Esophagus squamous epithelium (tissue), 5 donors: ENCODE data around the gene PCSK9. TPM values are rescaled to one million over a fixed set of nuclear protein-coding genes. Genes with fewer than 3 reads are reported as not detected.

ENCODE experiments used
- DNase-seq: peaks from one replicate; lab custom pipeline; 2025; lab: John Stamatoyannopoulos, UW
- H3K27ac ChIP-seq, 4 donors: fragments of 200-600 bp; sonication (generic); one replicate each; pipeline ENCODE4 v1.5.1; 2016 to 2019; ENCODE audit warnings: mild to moderate bottlenecking in 1 of 4
- H3K27me3 ChIP-seq, 4 donors: fragments of 200-600 bp; sonication (generic); 1 replicate in 3 of 4; 2 replicates in 1 of 4; pipeline versions ENCODE4 v1.5.1 to v1.6.0; 2017 to 2021; ENCODE audit warnings: antibody characterized with exemption in 1 of 4
- H3K36me3 ChIP-seq, 3 donors: fragments of 200-600 bp; sonication (generic); one replicate each; pipeline ENCODE4 v1.5.1; 2016 to 2019
- H3K4me1 ChIP-seq, 3 donors: fragments of 200-600 bp; sonication (generic); one replicate each; pipeline ENCODE4 v1.5.1; 2017 to 2019
- H3K4me3 ChIP-seq, 4 donors: fragments of 200-600 bp; sonication (generic); 1 replicate in 3 of 4; 2 replicates in 1 of 4; pipeline ENCODE4 v1.5.1; 2016 to 2019; ENCODE audit warnings: mild to moderate bottlenecking in 2 of 4, moderate library complexity in 1 of 4
- H3K9me3 ChIP-seq, 3 donors: fragments of 200-600 bp; sonication (generic); one replicate each; pipeline ENCODE4 v1.5.1; 2016 to 2019
- CTCF ChIP-seq, 6 experiments: fragments of 450-650 bp in 4 of 6; fragments of 200-600 bp in 2 of 6; sonication (generic) in 2 of 6; IDR thresholded peaks; one replicate each; pipeline ENCODE4 v1.5.1; 2016 to 2019; ENCODE audit warnings: antibody characterized with exemption in 6 of 6, mild to moderate bottlenecking in 4 of 6, moderate library complexity in 4 of 6
- POLR2A ChIP-seq, 4 donors: fragments of 450-650 bp; IDR thresholded peaks; one replicate each; pipeline ENCODE4 v1.6.1; 2017; ENCODE audit warnings: antibody characterized with exemption in 4 of 4, mild to moderate bottlenecking in 4 of 4, moderate library complexity in 3 of 4
- WGBS, 2 donors: methylation state at CpG; one replicate each; pipeline ENCODE4 v1.1.5; 2018; 5-methylcytosine and 5-hydroxymethylcytosine counted together
- intact Hi-C: fragments of 100-400 bp; cut with DNase I; formaldehyde crosslinking; loops from one replicate; pipeline ENCODE4 v1.15.0; 2022
- total RNA-seq, 4 donors: library from RNA; depleted of rRNA; stranded (reverse); fragments of >200 nt; gene quantifications; one replicate each; pipeline ENCODE4 v1.1.0, GENCODE V29; 2016
- donor health status: DM: yes; HTN: yes; CAD: no.

PCSK9 gene
- 10 to 100 TPM in 1 of 4 donors, 1 to 10 TPM in 3; 6.5 to 21.4 (median 7.0) TPM for total RNA-seq

- 4 to 5% methylated on average over 10 to 23 of the region's 67 CpGs for WGBS, 2 donors
- intact Hi-C loops, result no loop called here
- H3K9me3 ChIP-seq, result no peaks in the 10 kb centered on the region
- H3K36me3 ChIP-seq, result peaks cover 0 to 7% (median 0%) of the 10 kb centered on the region in 3 donors
- H3K27ac ChIP-seq, result peak within 1 kb of the TSS in 2 of 4 donors; percentile 30 to 43
- no peak for TF ChIP-seq CTCF (IDR thresholded peaks at IDR 0.05)
- peak in 1 of 4 donors; percentile 19 for TF ChIP-seq POLR2A (IDR thresholded peaks at IDR 0.05)
- DNase-seq, result no peak
- peak within 1 kb of the TSS; percentile 36 to 61 (median 50) for H3K4me3 ChIP-seq
- H3K4me1 ChIP-seq, result peaks cover 9 to 25% (median 16%) of the 10 kb centered on the region in 3 donors
- peaks cover 0 to 62% (median 2%) of the 10 kb centered on the region in 4 donors for H3K27me3 ChIP-seq
Measured at GRCh38 chr1:55039342-55040082, at the start of gene PCSK9. TSS of gene PCSK9 (plus strand) at chr1:55039548. CDS start at chr1:55039838, 290 bp downstream.

GRCh38 chr1:54989968-54990810 is 49.2 kb upstream of the PCSK9 start:
- 74% methylated on average over 10 to 12 of the region's 13 CpGs for WGBS, 2 donors
- DNase-seq, result no peak
- Histone ChIP-seq H3K4me1 (no peaks in the 10 kb centered on the region), H3K27ac (peak overlapping the region in 2 of 4 donors; percentile 27 to 58), H3K27me3 (peaks cover 0 to 8% (median 0%) of the 10 kb centered on the region in 4 donors), H3K36me3 (no peaks in the 10 kb centered on the region), H3K4me3 (no peak overlapping the region), H3K9me3 (no peaks in the 10 kb centered on the region)
- intact Hi-C loops, result no loop called here
- no peak for TF ChIP-seq CTCF (IDR thresholded peaks at IDR 0.05)
- no peak for TF ChIP-seq POLR2A (IDR thresholded peaks at IDR 0.05)

- Histone ChIP-seq H3K4me3 (no peak overlapping the region), H3K27ac (peak overlapping the region in 2 of 4 donors; percentile 2 to 28), H3K36me3 (no peaks in the 10 kb centered on the region)
Measured at GRCh38 chr1:54990916-54991315, 48.4 kb upstream of the PCSK9 start.

GRCh38 chr1:54991939-54992338 is 47.4 kb upstream of the PCSK9 start:
- Histone ChIP-seq H3K4me1 (peaks cover 5 to 10% (median 6%) of the 10 kb centered on the region in 3 donors), H3K9me3 (no peaks in the 10 kb centered on the region), H3K36me3 (no peaks in the 10 kb centered on the region), H3K27me3 (peaks cover 0 to 20% (median 0%) of the 10 kb centered on the region in 4 donors), H3K4me3 (no peak overlapping the region), H3K27ac (no peak overlapping the region)
- TF ChIP-seq CTCF (IDR thresholded peaks at IDR 0.05) (no peak), POLR2A (IDR thresholded peaks at IDR 0.05) (no peak)
- intact Hi-C loops, result no loop called here
- DNase-seq, result no peak
- WGBS, 2 donors, result 40 to 73% methylated on average over 7 to 8 of the region's 12 CpGs

More at GRCh38 chr1:54990916-54991315, 48.4 kb upstream of the PCSK9 start:
- H3K27me3 ChIP-seq, result peaks cover 0 to 15% (median 0%) of the 10 kb centered on the region in 4 donors
- intact Hi-C loops, result no loop called here
- no peaks in the 10 kb centered on the region for H3K9me3 ChIP-seq
- TF ChIP-seq POLR2A (IDR thresholded peaks at IDR 0.05) (no peak), CTCF (IDR thresholded peaks at IDR 0.05) (no peak)
- DNase-seq, result no peak
- 71% methylated on average over 4 of the region's 4 CpGs; no CpG with 5 or more reads in 1 of the 2 donors for WGBS, 2 donors
- H3K4me1 ChIP-seq, result no peaks in the 10 kb centered on the region
